Naive B cell (primary cell): Measurements from ENCODE around the gene NDFIP1. TPM values are rescaled to one million over a fixed set of nuclear protein-coding genes. Genes with fewer than 3 reads are reported as not detected.

Source experiments
- ATAC-seq, 2 donors: fragments of 150-1000 bp; cut with Tn5 transposase; 2 replicates each; pipeline ENCODE4 v1.10.0; 2021; ENCODE audit warnings: low read depth in 2 of 2, mild to moderate bottlenecking in 2 of 2, moderate library complexity in 2 of 2
- DNase-seq: peaks from one replicate; pipeline ENCODE4 v3.0.0; 2022
- H3K27ac Mint-ChIP-seq, 6 donors: one replicate each; pipeline ENCODE4 v1.8.0; 2020 to 2022; ENCODE audit warnings: mild to moderate bottlenecking in 6 of 6, mixed read lengths in 6 of 6, moderate library complexity in 5 of 6, inconsistent platforms in 2 of 6
- H3K27me3 Mint-ChIP-seq, 3 donors: one replicate each; pipeline ENCODE4 v1.8.0; 2021 to 2022; ENCODE audit warnings: mixed read lengths in 3 of 3, mild to moderate bottlenecking in 1 of 3
- H3K36me3 Mint-ChIP-seq, 2 donors: one replicate each; pipeline ENCODE4 v1.8.0; 2020 to 2022; ENCODE audit warnings: mixed read lengths in 2 of 2, inconsistent platforms in 1 of 2, mild to moderate bottlenecking in 1 of 2
- H3K4me1 Mint-ChIP-seq, 3 donors: one replicate each; pipeline ENCODE4 v1.8.0; 2020 to 2022; ENCODE audit warnings: mixed read lengths in 3 of 3, inconsistent platforms in 1 of 3, mild to moderate bottlenecking in 1 of 3, moderate library complexity in 1 of 3
- H3K4me3 Mint-ChIP-seq, 8 donors: one replicate each; pipeline ENCODE4 v1.8.0; 2020 to 2022; ENCODE audit warnings: mild to moderate bottlenecking in 8 of 8, mixed read lengths in 8 of 8, moderate library complexity in 8 of 8, inconsistent platforms in 2 of 8
- H3K9me3 Mint-ChIP-seq, 7 donors: one replicate each; pipeline ENCODE4 v1.8.0; 2020 to 2022; ENCODE audit warnings: mixed read lengths in 7 of 7, mild to moderate bottlenecking in 5 of 7, inconsistent platforms in 2 of 7, moderate library complexity in 1 of 7
- polyA plus RNA-seq, 6 donors: library from polyadenylated mRNA; unstranded; fragments of 300-500 nt; fragmentation: Illumina TruSeq; gene quantifications; one replicate each; pipeline ENCODE4 v1.2.3, GENCODE V29; 2021; ENCODE audit warnings: low read depth in 6 of 6

NDFIP1 gene
- polyA plus RNA-seq, 6 donors from 2014 or later: 11.8 to 21.1 (median 17.9) TPM

- no peaks in the 10 kb centered on the region for H3K9me3 Mint-ChIP-seq
- peak overlapping the region in 2 of 6 donors; percentile 42 to 89 for H3K27ac Mint-ChIP-seq
- peaks cover 5 to 6% of the 10 kb centered on the region in 2 donors for H3K36me3 Mint-ChIP-seq
- DNase-seq (no peak), ATAC-seq (no peak)
- no peak overlapping the region for H3K4me3 Mint-ChIP-seq
- H3K4me1 Mint-ChIP-seq: peaks cover 23 to 31% (median 26%) of the 10 kb centered on the region in 3 donors
- no peaks in the 10 kb centered on the region for H3K27me3 Mint-ChIP-seq
These were observed 7.5 kb downstream of the NDFIP1 start for GRCh38 chr5:142115937-142116614.

- DNase-seq (no peak), ATAC-seq (no peak)
- Mint-ChIP-seq H3K36me3 (peaks cover 6 to 16% of the 10 kb centered on the region in 2 donors), H3K27ac (peak overlapping the region in 2 of 6 donors; percentile 17 to 38), H3K4me3 (peak overlapping the region in 1 of 8 donors; percentile 31), H3K9me3 (peaks cover 0 to under 1% (median 0%) of the 10 kb centered on the region in 7 donors), H3K4me1 (peaks cover 23 to 29% (median 24%) of the 10 kb centered on the region in 3 donors), H3K27me3 (no peaks in the 10 kb centered on the region)
These were observed 9.1 kb downstream of the NDFIP1 start for GRCh38 chr5:142117579-142118151.

GRCh38 chr5:142118155-142118686, 9.6 kb downstream of the NDFIP1 start:
- Mint-ChIP-seq H3K27me3 (no peaks in the 10 kb centered on the region), H3K4me1 (peaks cover 20 to 24% (median 20%) of the 10 kb centered on the region in 3 donors), H3K27ac (no peak overlapping the region), H3K4me3 (peak overlapping the region in 1 of 8 donors; percentile 31), H3K9me3 (peaks cover 0 to 3% (median 0%) of the 10 kb centered on the region in 7 donors), H3K36me3 (peaks cover 6 to 16% of the 10 kb centered on the region in 2 donors)
- DNase-seq: no peak
- ATAC-seq: no peak

- ATAC-seq (no peak), DNase-seq (no peak)
- H3K4me3 Mint-ChIP-seq: no peak overlapping the region
- no peaks in the 10 kb centered on the region for H3K27me3 Mint-ChIP-seq
- peaks cover 0 to 3% (median 0%) of the 10 kb centered on the region in 7 donors for H3K9me3 Mint-ChIP-seq
- H3K27ac Mint-ChIP-seq: no peak overlapping the region
- H3K36me3 Mint-ChIP-seq: peaks cover 6 to 20% of the 10 kb centered on the region in 2 donors
- peaks cover 20 to 24% (median 24%) of the 10 kb centered on the region in 3 donors for H3K4me1 Mint-ChIP-seq
These were observed 10.6 kb downstream of the NDFIP1 start for GRCh38 chr5:142119051-142119625.

GRCh38 chr5:142120247-142120935, 11.8 kb downstream of the NDFIP1 start:
- no peaks in the 10 kb centered on the region for H3K27me3 Mint-ChIP-seq
- no peak overlapping the region for H3K4me3 Mint-ChIP-seq
- DNase-seq (no peak), ATAC-seq (no peak)
- H3K36me3 Mint-ChIP-seq: peaks cover 6 to 23% of the 10 kb centered on the region in 2 donors
- H3K27ac Mint-ChIP-seq: no peak overlapping the region
- H3K4me1 Mint-ChIP-seq: peaks cover 20 to 25% (median 24%) of the 10 kb centered on the region in 3 donors
- peaks cover 0 to 3% (median 0%) of the 10 kb centered on the region in 7 donors for H3K9me3 Mint-ChIP-seq

GRCh38 chr5:142122121-142122520, 13.5 kb downstream of the NDFIP1 start:
- H3K27ac Mint-ChIP-seq: no peak overlapping the region
- H3K27me3 Mint-ChIP-seq: no peaks in the 10 kb centered on the region
- DNase-seq (no peak), ATAC-seq (no peak)
- H3K4me1 Mint-ChIP-seq: peaks cover 12 to 20% (median 17%) of the 10 kb centered on the region in 3 donors
- H3K4me3 Mint-ChIP-seq: no peak overlapping the region
- peaks cover 0 to 3% (median 0%) of the 10 kb centered on the region in 7 donors for H3K9me3 Mint-ChIP-seq
- peaks cover 6 to 23% of the 10 kb centered on the region in 2 donors for H3K36me3 Mint-ChIP-seq

- Mint-ChIP-seq H3K36me3 (peaks cover 0 to 18% of the 10 kb centered on the region in 2 donors), H3K27ac (no peak overlapping the region), H3K9me3 (peaks cover 0 to 3% (median 0%) of the 10 kb centered on the region in 7 donors), H3K4me1 (peaks cover 9 to 22% (median 10%) of the 10 kb centered on the region in 3 donors), H3K4me3 (no peak overlapping the region), H3K27me3 (no peaks in the 10 kb centered on the region)
- DNase-seq (no peak), ATAC-seq (no peak)
These were observed 16.8 kb downstream of the NDFIP1 start for GRCh38 chr5:142125378-142125777.

- ATAC-seq: no peak
- Mint-ChIP-seq H3K36me3 (peaks cover 0 to 18% of the 10 kb centered on the region in 2 donors), H3K4me1 (peaks cover 6 to 20% (median 9%) of the 10 kb centered on the region in 3 donors), H3K27me3 (no peaks in the 10 kb centered on the region), H3K27ac (peak overlapping the region in 1 of 6 donors; percentile 27), H3K4me3 (no peak overlapping the region), H3K9me3 (peaks cover 0 to 3% (median 0%) of the 10 kb centered on the region in 7 donors)
- DNase-seq: no peak
These were observed 17.4 kb downstream of the NDFIP1 start for GRCh38 chr5:142125963-142126362.

GRCh38 chr5:142128675-142129208, 20.2 kb downstream of the NDFIP1 start:
- Mint-ChIP-seq H3K36me3 (peaks cover 0 to 7% of the 10 kb centered on the region in 2 donors), H3K27ac (no peak overlapping the region), H3K9me3 (peaks cover 0 to 3% (median 0%) of the 10 kb centered on the region in 7 donors), H3K4me3 (no peak overlapping the region), H3K4me1 (peaks cover 6 to 20% (median 9%) of the 10 kb centered on the region in 3 donors), H3K27me3 (no peaks in the 10 kb centered on the region)
- ATAC-seq (no peak), DNase-seq (no peak)

GRCh38 chr5:142129446-142130066, 21.0 kb downstream of the NDFIP1 start:
- Mint-ChIP-seq H3K4me1 (peaks cover 6 to 15% (median 9%) of the 10 kb centered on the region in 3 donors), H3K9me3 (peaks cover 0 to 3% (median 0%) of the 10 kb centered on the region in 7 donors), H3K4me3 (no peak overlapping the region), H3K27ac (peak overlapping the region in 2 of 6 donors; percentile 3 to 13), H3K36me3 (no peaks in the 10 kb centered on the region), H3K27me3 (no peaks in the 10 kb centered on the region)
- DNase-seq (no peak), ATAC-seq (no peak)

GRCh38 chr5:142131394-142131793, 22.8 kb downstream of the NDFIP1 start:
- Mint-ChIP-seq H3K36me3 (peaks cover 0 to 4% of the 10 kb centered on the region in 2 donors), H3K4me1 (peaks cover 6 to 15% (median 9%) of the 10 kb centered on the region in 3 donors), H3K27me3 (no peaks in the 10 kb centered on the region), H3K27ac (peak overlapping the region in 1 of 6 donors; percentile 63), H3K9me3 (no peaks in the 10 kb centered on the region), H3K4me3 (no peak overlapping the region)
- DNase-seq (no peak), ATAC-seq (no peak)

- Mint-ChIP-seq H3K27me3 (no peaks in the 10 kb centered on the region), H3K4me1 (peaks cover 0 to 10% (median 5%) of the 10 kb centered on the region in 3 donors), H3K27ac (no peak overlapping the region)
These were observed 24.3 kb downstream of the NDFIP1 start for GRCh38 chr5:142132916-142133315.

More at GRCh38 chr5:142132916-142133315, 24.3 kb downstream of the NDFIP1 start:
- DNase-seq: no peak
- ATAC-seq: no peak
- Mint-ChIP-seq H3K4me3 (no peak overlapping the region), H3K9me3 (no peaks in the 10 kb centered on the region), H3K36me3 (peaks cover 2 to 11% of the 10 kb centered on the region in 2 donors)
